Measurements from ENCODE around the gene TBC1D13.
"Not testable (repeated sequence)": the region's sequence is repeated elsewhere in the genome, so short reads cannot be mapped to it uniquely, and the experiment has no call there.

Gene TBC1D13

GRCh38 chr9:128785427-128785826 is 1.6 kb upstream of the TBC1D13 start:
- DNase-seq, result no peak

- DNase-seq, result peak; percentile 13
These were observed 606 bp downstream of the TBC1D13 start for GRCh38 chr9:128787659-128788058.

GRCh38 chr9:128788445-128788844 is 1.4 kb downstream of the TBC1D13 start:
- no peak for DNase-seq

GRCh38 chr9:128790536-128790935 is 3.5 kb downstream of the TBC1D13 start:
- no peak for DNase-seq

GRCh38 chr9:128792134-128792533 is 5.1 kb downstream of the TBC1D13 start:
- DNase-seq, result no peak

- DNase-seq, result no peak
These were observed 6.1 kb downstream of the TBC1D13 start for GRCh38 chr9:128792978-128793686.

GRCh38 chr9:128794961-128795360 is 7.9 kb downstream of the TBC1D13 start:
- not testable (repeated sequence) for DNase-seq

GRCh38 chr9:128798896-128799295 is 11.8 kb downstream of the TBC1D13 start:
- DNase-seq, result no peak

- no peak for DNase-seq
These were observed 13.0 kb downstream of the TBC1D13 start for GRCh38 chr9:128800061-128800460.

GRCh38 chr9:128802482-128802881 is 15.4 kb downstream of the TBC1D13 start:
- DNase-seq, result no peak

- DNase-seq, result no peak
These were observed 18.6 kb downstream of the TBC1D13 start for GRCh38 chr9:128805661-128806060.

- no peak for DNase-seq
These were observed 20.8 kb downstream of the TBC1D13 start for GRCh38 chr9:128807827-128808226.

- no peak for DNase-seq
These were observed 21.5 kb downstream of the TBC1D13 start for GRCh38 chr9:128808543-128808942.

- no peak for DNase-seq
These were observed 22.1 kb downstream of the TBC1D13 start for GRCh38 chr9:128809036-128809599.

GRCh38 chr9:128809831-128810230 is 22.8 kb downstream of the TBC1D13 start:
- no peak for DNase-seq

- no peak for DNase-seq
These were observed 23.8 kb downstream of the TBC1D13 start for GRCh38 chr9:128810873-128811272.

- DNase-seq, result peak; percentile 98
These were observed 31.2 kb downstream of the TBC1D13 start, which contains the start of gene ENDOG for GRCh38 chr9:128818099-128818838. TSS of gene ENDOG (plus strand) at chr9:128818500. CDS start at chr9:128818685, 185 bp downstream.

GRCh38 chr9:128818839-128819715 is 32.0 kb downstream of the TBC1D13 start:
- peak; percentile 64 for DNase-seq

GRCh38 chr9:128819716-128820664 is 32.9 kb downstream of the TBC1D13 start:
- no peak for DNase-seq

- no peak for DNase-seq
These were observed 33.9 kb downstream of the TBC1D13 start for GRCh38 chr9:128820665-128821583.

Measured in CD4-positive, alpha-beta T cell treated with Interleukin-6 for 4 hours (primary cell).